ENCODE results near the gene NAIF1. TPM values are rescaled to one million over a fixed set of nuclear protein-coding genes. Genes with fewer than 3 reads are reported as not detected.

The NAIF1 gene
- total RNA-seq, 1 experiment from 2014 or later, result 8.5 TPM

GRCh38 chr9:128092199-128092977 is 25.3 kb upstream of the NAIF1 start:
- no peaks in the 10 kb centered on the region for H3K36me3 ChIP-seq (ENCODE audit: control insufficient read depth, insufficient read depth, low read length)
- H3K9me3 ChIP-seq, result no peaks in the 10 kb centered on the region
- DNase-seq, result no peak
- TF ChIP-seq, protein P1, sequence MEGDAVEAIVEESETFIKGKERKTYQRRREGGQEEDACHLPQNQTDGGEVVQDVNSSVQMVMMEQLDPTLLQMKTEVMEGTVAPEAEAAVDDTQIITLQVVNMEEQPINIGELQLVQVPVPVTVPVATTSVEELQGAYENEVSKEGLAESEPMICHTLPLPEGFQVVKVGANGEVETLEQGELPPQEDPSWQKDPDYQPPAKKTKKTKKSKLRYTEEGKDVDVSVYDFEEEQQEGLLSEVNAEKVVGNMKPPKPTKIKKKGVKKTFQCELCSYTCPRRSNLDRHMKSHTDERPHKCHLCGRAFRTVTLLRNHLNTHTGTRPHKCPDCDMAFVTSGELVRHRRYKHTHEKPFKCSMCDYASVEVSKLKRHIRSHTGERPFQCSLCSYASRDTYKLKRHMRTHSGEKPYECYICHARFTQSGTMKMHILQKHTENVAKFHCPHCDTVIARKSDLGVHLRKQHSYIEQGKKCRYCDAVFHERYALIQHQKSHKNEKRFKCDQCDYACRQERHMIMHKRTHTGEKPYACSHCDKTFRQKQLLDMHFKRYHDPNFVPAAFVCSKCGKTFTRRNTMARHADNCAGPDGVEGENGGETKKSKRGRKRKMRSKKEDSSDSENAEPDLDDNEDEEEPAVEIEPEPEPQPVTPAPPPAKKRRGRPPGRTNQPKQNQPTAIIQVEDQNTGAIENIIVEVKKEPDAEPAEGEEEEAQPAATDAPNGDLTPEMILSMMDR (IDR thresholded peaks at IDR 0.05; ENCODE audit: insufficient read depth in 1 of 2, low read depth in 1 of 2, low read length in 1 of 2, severe bottlenecking in 1 of 2, unreplicated experiment in 1 of 2), result no peak
- ChIA-PET CTCF (no interaction called here), POLR2A (no interaction called here)
- H3K4me3 ChIP-seq (ENCODE audit: low read depth, low read length), result no peak overlapping the region
- no peaks in the 10 kb centered on the region for H3K27me3 Mint-ChIP-seq (ENCODE audit: insufficient read depth, unreplicated experiment)
- H3K9me3 Mint-ChIP-seq (ENCODE audit: unreplicated experiment), result no peaks in the 10 kb centered on the region
- peaks cover 16% of the 10 kb centered on the region for H3K4me1 Mint-ChIP-seq (ENCODE audit: low read depth, unreplicated experiment)
- intact Hi-C loops (cut with micrococcal nuclease; ENCODE audit: unreplicated experiment), result no loop called here
- H3K27ac Mint-ChIP-seq (ENCODE audit: unreplicated experiment), result peak overlapping the region; percentile 32
- H3K4me1 ChIP-seq, result peaks cover 18% of the 10 kb centered on the region
- no TSS peak for BruUV-seq (replicated peaks)
- no peak overlapping the region for H3K4me3 Mint-ChIP-seq (ENCODE audit: unreplicated experiment)
- no peaks in the 10 kb centered on the region for H3K27me3 ChIP-seq (replicated peaks; ENCODE audit: control insufficient read depth, insufficient read depth, low read length)
- no peaks in the 10 kb centered on the region for H3K36me3 Mint-ChIP-seq (ENCODE audit: insufficient read depth, unreplicated experiment)

GRCh38 chr9:128091571-128091970 is 24.5 kb upstream of the NAIF1 start:
- Mint-ChIP-seq H3K9me3 (ENCODE audit: unreplicated experiment) (no peaks in the 10 kb centered on the region), H3K27me3 (ENCODE audit: insufficient read depth, unreplicated experiment) (no peaks in the 10 kb centered on the region), H3K27ac (ENCODE audit: unreplicated experiment) (no peak overlapping the region), H3K4me1 (ENCODE audit: low read depth, unreplicated experiment) (peaks cover 12% of the 10 kb centered on the region), H3K36me3 (ENCODE audit: insufficient read depth, unreplicated experiment) (no peaks in the 10 kb centered on the region), H3K4me3 (ENCODE audit: unreplicated experiment) (no peak overlapping the region)
- CTCF ChIA-PET, result interaction anchor here (0.6 to 0.9 kb wide), 3 partner anchors 13 to 150 kb away, joined by 4 to 6 read pairs (median 4); no protein-coding TSS in a partner anchor
- no peaks in the 10 kb centered on the region for H3K36me3 ChIP-seq (ENCODE audit: control insufficient read depth, insufficient read depth, low read length)
- POLR2A ChIA-PET, result no interaction called here
- H3K9me3 ChIP-seq, result no peaks in the 10 kb centered on the region
- TF ChIP-seq, protein P1 (IDR thresholded peaks at IDR 0.05; ENCODE audit: insufficient read depth in 1 of 2, low read depth in 1 of 2, low read length in 1 of 2, severe bottlenecking in 1 of 2, unreplicated experiment in 1 of 2), result no peak
- H3K4me1 ChIP-seq, result peaks cover 10% of the 10 kb centered on the region
- H3K27me3 ChIP-seq (replicated peaks; ENCODE audit: control insufficient read depth, insufficient read depth, low read length), result no peaks in the 10 kb centered on the region
- no peak overlapping the region for H3K4me3 ChIP-seq (ENCODE audit: low read depth, low read length)
- no TSS peak for BruUV-seq (replicated peaks)
- no peak for DNase-seq
- intact Hi-C loops (cut with micrococcal nuclease; ENCODE audit: unreplicated experiment), result no loop called here

DNA sequence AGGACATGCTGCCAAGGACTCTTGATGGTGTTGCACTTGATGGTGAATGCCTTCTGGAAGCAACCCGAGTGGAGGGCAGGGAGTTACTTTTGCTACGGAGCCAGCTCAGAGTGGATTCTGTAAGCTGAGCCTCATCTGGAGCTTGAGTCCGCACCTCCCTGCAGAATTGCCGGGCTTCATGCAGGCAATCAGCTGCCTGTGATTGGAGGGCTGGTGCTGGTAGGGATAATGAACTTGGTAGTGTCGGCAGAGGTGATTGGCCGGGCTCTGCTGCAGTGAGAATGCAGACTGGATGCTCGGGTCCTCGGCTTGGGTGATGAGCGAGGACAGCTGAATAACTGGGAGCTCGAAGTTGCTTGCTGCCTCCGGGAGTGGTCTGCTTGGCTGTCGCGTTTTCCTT is 24.0 kb upstream of the NAIF1 start:
- H3K4me3 ChIP-seq (ENCODE audit: low read depth, low read length), result no peak overlapping the region
- Mint-ChIP-seq H3K27ac (ENCODE audit: unreplicated experiment) (no peak overlapping the region), H3K4me1 (ENCODE audit: low read depth, unreplicated experiment) (peaks cover 8% of the 10 kb centered on the region), H3K9me3 (ENCODE audit: unreplicated experiment) (no peaks in the 10 kb centered on the region), H3K4me3 (ENCODE audit: unreplicated experiment) (no peak overlapping the region), H3K27me3 (ENCODE audit: insufficient read depth, unreplicated experiment) (no peaks in the 10 kb centered on the region), H3K36me3 (ENCODE audit: insufficient read depth, unreplicated experiment) (no peaks in the 10 kb centered on the region)
- H3K36me3 ChIP-seq (ENCODE audit: control insufficient read depth, insufficient read depth, low read length), result no peaks in the 10 kb centered on the region
- POLR2A ChIA-PET, result no interaction called here
- BruUV-seq (replicated peaks), result no TSS peak
- CTCF ChIA-PET, result interaction anchor here (0.6 to 1.4 kb wide), 4 partner anchors 13 to 149 kb away, joined by 3 to 6 read pairs (median 4); no protein-coding TSS in a partner anchor
- intact Hi-C loops (cut with micrococcal nuclease; ENCODE audit: unreplicated experiment), result no loop called here
- TF ChIP-seq, protein P1 (IDR thresholded peaks at IDR 0.05; ENCODE audit: insufficient read depth in 1 of 2, low read depth in 1 of 2, low read length in 1 of 2, severe bottlenecking in 1 of 2, unreplicated experiment in 1 of 2), result no peak
- no peak for DNase-seq
- H3K9me3 ChIP-seq, result no peaks in the 10 kb centered on the region
- H3K27me3 ChIP-seq (replicated peaks; ENCODE audit: control insufficient read depth, insufficient read depth, low read length), result no peaks in the 10 kb centered on the region
- peaks cover 6% of the 10 kb centered on the region for H3K4me1 ChIP-seq

Data from Caco-2 (cell line).